Measurements from ENCODE around the gene VWA7.
A peak's percentile ranks its signal among the peaks of the same experiment; 100 is the strongest.
"Not testable (repeated sequence)": the region's sequence is repeated elsewhere in the genome, so short reads cannot be mapped to it uniquely, and the experiment has no call there.

The VWA7 gene

GRCh38 chr6:31806470-31807272, 29.5 kb upstream of the VWA7 start, which contains the start of gene LSM2:
Gene LSM2, minus strand, starts transcription at chr6:31806966. Its CDS starts 209 bp downstream, at chr6:31806757.
- Histone ChIP-seq H3K27ac (peak within 1 kb of the TSS; percentile 92), H3K9me3 (ENCODE audit: control insufficient read depth, low read length) (no peaks in the 10 kb centered on the region), H3K4me3 (ENCODE audit: low read depth, low read length) (peak within 1 kb of the TSS; percentile 94), H3K9ac (peak within 1 kb of the TSS; percentile 38), H2AFZ (peak within 1 kb of the TSS; percentile 87), H3K27me3 (ENCODE audit: control insufficient read depth, insufficient read depth, low read length) (no peaks in the 10 kb centered on the region), H3K79me2 (no peaks in the 10 kb centered on the region), H3K36me3 (ENCODE audit: control insufficient read depth, insufficient read depth, low read length) (no peaks in the 10 kb centered on the region), H3K4me1 (peaks cover 4% of the 10 kb centered on the region), H3K4me2 (ENCODE audit: low read length) (peak within 1 kb of the TSS; percentile 99)
- peak; percentile 40 for TF ChIP-seq CTCF (IDR thresholded peaks at IDR 0.05)

- Histone ChIP-seq H3K4me1 (peaks cover 4% of the 10 kb centered on the region), H3K9ac (peak overlapping the region; percentile 38), H3K36me3 (ENCODE audit: control insufficient read depth, insufficient read depth, low read length) (no peaks in the 10 kb centered on the region), H3K27ac (peak overlapping the region; percentile 92), H3K27me3 (ENCODE audit: control insufficient read depth, insufficient read depth, low read length) (no peaks in the 10 kb centered on the region), H3K9me3 (ENCODE audit: control insufficient read depth, low read length) (no peaks in the 10 kb centered on the region), H3K4me3 (ENCODE audit: low read depth, low read length) (peak overlapping the region; percentile 94), H3K4me2 (ENCODE audit: low read length) (peak overlapping the region; percentile 99), H2AFZ (peak overlapping the region; percentile 87), H3K79me2 (no peaks in the 10 kb centered on the region)
- no peak for TF ChIP-seq CTCF (IDR thresholded peaks at IDR 0.05)
These were observed 28.9 kb upstream of the VWA7 start for GRCh38 chr6:31805939-31806469.

- not testable (repeated sequence) for H3K4me3 ChIP-seq (ENCODE audit: low read depth, low read length); H3K36me3 ChIP-seq (ENCODE audit: control insufficient read depth, insufficient read depth, low read length); H2AFZ ChIP-seq; H3K27ac ChIP-seq; H3K4me2 ChIP-seq (ENCODE audit: low read length); H3K79me2 ChIP-seq; H3K4me1 ChIP-seq; H3K9me3 ChIP-seq (ENCODE audit: control insufficient read depth, low read length); H3K9ac ChIP-seq; H3K27me3 ChIP-seq (ENCODE audit: control insufficient read depth, insufficient read depth, low read length)
These were observed 24.2 kb upstream of the VWA7 start for GRCh38 chr6:31801031-31801927.

- Histone ChIP-seq H3K4me2 (ENCODE audit: low read length) (no peak overlapping the region), H3K4me3 (ENCODE audit: low read depth, low read length) (no peak overlapping the region), H3K79me2 (no peaks in the 10 kb centered on the region), H2AFZ (no peak overlapping the region), H3K27me3 (ENCODE audit: control insufficient read depth, insufficient read depth, low read length) (no peaks in the 10 kb centered on the region), H3K4me1 (peaks cover 6% of the 10 kb centered on the region), H3K9me3 (ENCODE audit: control insufficient read depth, low read length) (no peaks in the 10 kb centered on the region), H3K36me3 (ENCODE audit: control insufficient read depth, insufficient read depth, low read length) (no peaks in the 10 kb centered on the region), H3K27ac (no peak overlapping the region), H3K9ac (no peak overlapping the region)
- no peak for TF ChIP-seq CTCF (IDR thresholded peaks at IDR 0.05)
These were observed 22.7 kb upstream of the VWA7 start for GRCh38 chr6:31799781-31800180.

GRCh38 chr6:31797588-31797987, 20.5 kb upstream of the VWA7 start:
- no peaks in the 10 kb centered on the region for H3K9me3 ChIP-seq (ENCODE audit: control insufficient read depth, low read length)
- no peak overlapping the region for H3K9ac ChIP-seq
- H3K79me2 ChIP-seq, result no peaks in the 10 kb centered on the region
- H3K4me1 ChIP-seq, result peaks cover 8% of the 10 kb centered on the region
- no peak overlapping the region for H3K4me3 ChIP-seq (ENCODE audit: low read depth, low read length)
- no peak for TF ChIP-seq CTCF (IDR thresholded peaks at IDR 0.05)
- H3K4me2 ChIP-seq (ENCODE audit: low read length), result no peak overlapping the region
- H3K27me3 ChIP-seq (ENCODE audit: control insufficient read depth, insufficient read depth, low read length), result no peaks in the 10 kb centered on the region
- H3K27ac ChIP-seq, result no peak overlapping the region
- H3K36me3 ChIP-seq (ENCODE audit: control insufficient read depth, insufficient read depth, low read length), result no peaks in the 10 kb centered on the region
- H2AFZ ChIP-seq, result no peak overlapping the region
